Inferior parietal cortex (tissue), 1 donor: ENCODE results near the gene SLC22A15.
"Not testable (repeated sequence)": the region's sequence is repeated elsewhere in the genome, so short reads cannot be mapped to it uniquely, and the experiment has no call there.

Source experiments
- DNase-seq: peaks from one replicate; pipeline ENCODE4 v3.0.0-alpha.2; 2016; ENCODE audit errors: extremely low spot score

The SLC22A15 gene

GRCh38 chr1:115980998-115981993 is 5.0 kb downstream of the SLC22A15 start:
- peak; percentile 67 for DNase-seq

- no peak for DNase-seq
Observed at GRCh38 chr1:115982400-115982799, 6.1 kb downstream of the SLC22A15 start.

- no peak for DNase-seq
Observed at GRCh38 chr1:115983584-115983983, 7.3 kb downstream of the SLC22A15 start.

- DNase-seq: no peak
Observed at GRCh38 chr1:115987623-115988022, 11.3 kb downstream of the SLC22A15 start.

GRCh38 chr1:115988953-115989352 is 12.6 kb downstream of the SLC22A15 start:
- no peak for DNase-seq

- DNase-seq: no peak
Observed at GRCh38 chr1:115989699-115990098, 13.4 kb downstream of the SLC22A15 start.

- no peak for DNase-seq
Observed at GRCh38 chr1:115991909-115992308, 15.6 kb downstream of the SLC22A15 start.

- DNase-seq: not testable (repeated sequence)
Observed at GRCh38 chr1:115997921-115998320, 21.6 kb downstream of the SLC22A15 start.

GRCh38 chr1:116001739-116002487 is 25.6 kb downstream of the SLC22A15 start:
- no peak for DNase-seq

GRCh38 chr1:116002781-116003420 is 26.6 kb downstream of the SLC22A15 start:
- DNase-seq: peak; percentile 60

- no peak for DNase-seq
Observed at GRCh38 chr1:116003823-116004222, 27.5 kb downstream of the SLC22A15 start.

GRCh38 chr1:116006486-116006964 is 30.2 kb downstream of the SLC22A15 start:
- no peak for DNase-seq

- peak; percentile 72 for DNase-seq
Observed at GRCh38 chr1:116008656-116009390, 32.5 kb downstream of the SLC22A15 start.

- DNase-seq: no peak
Observed at GRCh38 chr1:116012716-116013115, 36.4 kb downstream of the SLC22A15 start.

GRCh38 chr1:116015679-116016078 is 39.4 kb downstream of the SLC22A15 start:
- no peak for DNase-seq

- DNase-seq: no peak
Observed at GRCh38 chr1:116018007-116018406, 41.7 kb downstream of the SLC22A15 start.

GRCh38 chr1:116019653-116020253 is 43.4 kb downstream of the SLC22A15 start:
- no peak for DNase-seq

- DNase-seq: peak; percentile 70
Observed at GRCh38 chr1:116020668-116021272, 44.5 kb downstream of the SLC22A15 start.

GRCh38 chr1:116024626-116025025 is 48.3 kb downstream of the SLC22A15 start:
- DNase-seq: no peak

GRCh38 chr1:116026631-116027030 is 50.3 kb downstream of the SLC22A15 start:
- peak; percentile 3 for DNase-seq
